ENCODE results near the gene NR5A1. TPM values are rescaled to one million over a fixed set of nuclear protein-coding genes. Genes with fewer than 3 reads are reported as not detected.

The NR5A1 gene
- total RNA-seq, 1 donor from 2014 or later = 1.2 TPM

GRCh38 chr9:124482431-124483031 is 24.7 kb downstream of the NR5A1 start:
- Histone ChIP-seq H3K9me3 (no peaks in the 10 kb centered on the region), H3K27ac (no peak overlapping the region), H3K4me3 (no peak overlapping the region), H3K36me3 (no peaks in the 10 kb centered on the region), H3K4me1 (peaks cover 6% of the 10 kb centered on the region), H3K27me3 (peaks cover 3% of the 10 kb centered on the region)
- intact Hi-C loops (cut with DNase I) = no loop called here
- no peak for TF ChIP-seq POLR2A (IDR thresholded peaks at IDR 0.05)
- no peak for DNase-seq (ENCODE audit: extremely low spot score in 2 of 2)

GRCh38 chr9:124481115-124481514 is 26.1 kb downstream of the NR5A1 start:
- H3K4me3 ChIP-seq = no peak overlapping the region
- intact Hi-C loops (cut with DNase I) = no loop called here
- no peak overlapping the region for H3K27ac ChIP-seq
- peaks cover 9% of the 10 kb centered on the region for H3K4me1 ChIP-seq
- TF ChIP-seq POLR2A (IDR thresholded peaks at IDR 0.05) (no peak), POLR2AphosphoS5 (IDR thresholded peaks at IDR 0.05; ENCODE audit: insufficient read depth in 1 of 2, low read depth in 1 of 2) (no peak)
- TF ChIP-seq, protein P1, sequence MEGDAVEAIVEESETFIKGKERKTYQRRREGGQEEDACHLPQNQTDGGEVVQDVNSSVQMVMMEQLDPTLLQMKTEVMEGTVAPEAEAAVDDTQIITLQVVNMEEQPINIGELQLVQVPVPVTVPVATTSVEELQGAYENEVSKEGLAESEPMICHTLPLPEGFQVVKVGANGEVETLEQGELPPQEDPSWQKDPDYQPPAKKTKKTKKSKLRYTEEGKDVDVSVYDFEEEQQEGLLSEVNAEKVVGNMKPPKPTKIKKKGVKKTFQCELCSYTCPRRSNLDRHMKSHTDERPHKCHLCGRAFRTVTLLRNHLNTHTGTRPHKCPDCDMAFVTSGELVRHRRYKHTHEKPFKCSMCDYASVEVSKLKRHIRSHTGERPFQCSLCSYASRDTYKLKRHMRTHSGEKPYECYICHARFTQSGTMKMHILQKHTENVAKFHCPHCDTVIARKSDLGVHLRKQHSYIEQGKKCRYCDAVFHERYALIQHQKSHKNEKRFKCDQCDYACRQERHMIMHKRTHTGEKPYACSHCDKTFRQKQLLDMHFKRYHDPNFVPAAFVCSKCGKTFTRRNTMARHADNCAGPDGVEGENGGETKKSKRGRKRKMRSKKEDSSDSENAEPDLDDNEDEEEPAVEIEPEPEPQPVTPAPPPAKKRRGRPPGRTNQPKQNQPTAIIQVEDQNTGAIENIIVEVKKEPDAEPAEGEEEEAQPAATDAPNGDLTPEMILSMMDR (IDR thresholded peaks at IDR 0.05) = no peak
- no peaks in the 10 kb centered on the region for H3K27me3 ChIP-seq
- H3K36me3 ChIP-seq = no peaks in the 10 kb centered on the region
- no peak for DNase-seq (ENCODE audit: extremely low spot score in 2 of 2)
- H3K9me3 ChIP-seq = no peaks in the 10 kb centered on the region

DNA sequence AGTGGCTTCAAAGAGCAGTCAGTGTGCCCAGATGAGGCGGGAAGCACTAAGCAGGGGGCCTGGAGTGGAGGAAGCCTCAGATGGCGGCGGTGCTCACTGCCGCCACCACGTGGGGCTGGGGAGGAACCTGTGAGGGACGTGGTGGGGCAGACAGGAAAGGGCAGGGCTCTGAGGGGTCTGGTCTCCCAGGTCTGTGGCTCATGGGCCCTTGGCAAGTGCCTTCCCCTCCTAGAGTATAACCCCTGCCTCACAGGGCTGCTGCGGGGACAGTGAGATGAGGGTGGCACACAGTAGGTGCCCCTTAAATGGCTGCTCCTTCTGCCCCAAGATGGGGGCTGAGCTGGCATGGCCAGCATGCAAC is 26.6 kb downstream of the NR5A1 start:
- intact Hi-C loops (cut with DNase I) = no loop called here
- Histone ChIP-seq H3K4me1 (peaks cover 9% of the 10 kb centered on the region), H3K9me3 (no peaks in the 10 kb centered on the region), H3K36me3 (no peaks in the 10 kb centered on the region), H3K27me3 (no peaks in the 10 kb centered on the region), H3K27ac (no peak overlapping the region), H3K4me3 (no peak overlapping the region)
- TF ChIP-seq POLR2AphosphoS5 (IDR thresholded peaks at IDR 0.05; ENCODE audit: insufficient read depth in 1 of 2, low read depth in 1 of 2) = no peak
- TF ChIP-seq, protein P1 (IDR thresholded peaks at IDR 0.05) = no peak
- TF ChIP-seq POLR2A (IDR thresholded peaks at IDR 0.05) = no peak
- no peak for DNase-seq (ENCODE audit: extremely low spot score in 2 of 2)

DNA sequence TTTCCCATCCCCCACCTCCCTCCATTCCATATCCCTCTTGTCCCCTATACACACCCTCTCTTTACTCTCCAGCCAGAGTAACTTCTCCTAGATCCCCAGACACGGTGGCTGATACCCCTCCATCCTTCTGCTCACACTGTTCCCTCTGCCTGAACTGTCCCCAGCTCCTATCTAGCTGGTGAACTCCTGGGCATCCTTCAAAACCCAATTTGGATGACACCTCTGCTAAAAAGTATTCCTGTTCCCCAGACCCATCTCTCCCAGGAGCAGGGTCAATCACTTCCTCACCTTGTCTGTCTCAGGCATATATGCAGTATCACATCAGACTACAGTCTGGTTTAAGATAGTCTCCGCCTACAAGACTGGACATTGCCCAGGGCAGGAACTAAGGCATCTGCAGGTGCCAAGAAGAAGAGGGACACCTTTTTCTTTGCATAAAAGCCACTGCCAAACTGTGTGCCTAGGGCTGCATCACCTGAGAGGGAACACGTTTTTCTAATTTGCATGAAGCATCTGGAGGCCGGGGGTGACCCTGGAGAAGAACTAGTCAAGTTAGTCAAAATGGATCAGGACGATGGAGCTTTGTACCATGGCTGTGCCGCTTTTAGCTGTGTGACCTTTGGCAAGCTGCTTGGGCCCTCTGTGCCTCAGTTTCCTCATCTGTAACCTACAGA is 27.1 kb downstream of the NR5A1 start:
- H3K27ac ChIP-seq = no peak overlapping the region
- no peaks in the 10 kb centered on the region for H3K27me3 ChIP-seq
- intact Hi-C loops (cut with DNase I) = no loop called here
- no peaks in the 10 kb centered on the region for H3K9me3 ChIP-seq
- H3K4me1 ChIP-seq = peaks cover 9% of the 10 kb centered on the region
- no peaks in the 10 kb centered on the region for H3K36me3 ChIP-seq
- no peak for DNase-seq (ENCODE audit: extremely low spot score in 2 of 2)
- no peak overlapping the region for H3K4me3 ChIP-seq
- no peak for TF ChIP-seq POLR2A (IDR thresholded peaks at IDR 0.05)
- TF ChIP-seq, protein P1 (IDR thresholded peaks at IDR 0.05) = no peak
- TF ChIP-seq POLR2AphosphoS5 (IDR thresholded peaks at IDR 0.05; ENCODE audit: insufficient read depth in 1 of 2, low read depth in 1 of 2) = no peak

GRCh38 chr9:124479371-124479770 is 27.8 kb downstream of the NR5A1 start:
- Histone ChIP-seq H3K4me3 (no peak overlapping the region), H3K36me3 (no peaks in the 10 kb centered on the region), H3K27me3 (no peaks in the 10 kb centered on the region), H3K4me1 (peaks cover 9% of the 10 kb centered on the region), H3K27ac (no peak overlapping the region), H3K9me3 (no peaks in the 10 kb centered on the region)
- intact Hi-C loops (cut with DNase I) = no loop called here
- DNase-seq (ENCODE audit: extremely low spot score in 2 of 2) = no peak
- TF ChIP-seq POLR2AphosphoS5 (IDR thresholded peaks at IDR 0.05; ENCODE audit: insufficient read depth in 1 of 2, low read depth in 1 of 2) (no peak), POLR2A (IDR thresholded peaks at IDR 0.05) (no peak)
- TF ChIP-seq, protein P1 (IDR thresholded peaks at IDR 0.05) = no peak

All from vagina (tissue), 2 donors.